Amniotic stem cell (primary cell): Measurements from ENCODE around the gene MATN4.

Experiments
- DNase-seq: peaks from one replicate; lab custom pipeline; 2025; lab: John Stamatoyannopoulos, UW

Gene MATN4

DNA sequence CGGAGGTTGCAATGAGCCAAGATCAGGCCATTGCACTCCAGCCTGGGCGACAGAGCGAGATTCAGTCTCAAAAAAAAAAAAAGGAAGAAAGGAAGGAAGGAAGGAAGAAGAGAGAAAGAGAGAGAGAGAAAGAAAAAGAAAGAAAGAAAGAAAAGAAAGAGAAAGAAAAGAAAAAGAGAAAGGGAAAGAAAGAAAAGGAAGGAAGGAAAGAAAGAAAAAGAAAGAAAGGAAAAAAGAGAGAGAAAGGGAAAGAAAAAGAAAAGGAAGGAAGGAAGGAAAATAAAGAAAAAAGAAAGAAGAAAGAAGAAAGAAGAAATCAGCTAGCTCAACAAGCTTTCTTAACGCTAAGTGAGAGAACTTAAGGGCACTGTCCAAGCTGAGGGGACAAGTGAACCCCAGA is 7.6 kb upstream of the MATN4 start:
- DNase-seq = no peak

DNA sequence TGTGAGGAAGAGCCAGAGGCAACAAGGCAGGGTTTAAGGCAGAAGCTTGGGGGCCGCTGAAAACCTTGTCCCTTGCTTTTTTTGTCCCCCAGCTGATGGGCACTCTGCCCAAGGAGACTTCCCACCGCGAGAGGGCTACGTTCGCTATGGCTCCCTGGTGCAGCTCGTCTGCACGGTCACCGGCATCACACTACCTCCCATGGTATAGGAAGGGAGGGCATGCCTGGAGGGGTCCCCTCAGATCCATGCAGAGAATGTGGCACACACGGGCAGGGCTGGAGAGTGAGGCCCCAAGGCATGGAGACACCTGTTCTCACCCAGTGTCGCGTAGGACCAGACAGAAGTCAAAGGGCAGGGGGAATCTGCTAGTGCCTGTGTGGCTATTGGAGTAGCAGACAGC is 5.8 kb upstream of the MATN4 start:
- no peak for DNase-seq

- DNase-seq = no peak
Observed at GRCh38 chr20:45313065-45313695, 5.1 kb upstream of the MATN4 start.

GRCh38 chr20:45312241-45312640 is 4.1 kb upstream of the MATN4 start:
- DNase-seq = no peak

- peak; percentile 42 for DNase-seq
Observed at GRCh38 chr20:45311589-45312211, 3.6 kb upstream of the MATN4 start.

- no peak for DNase-seq
Observed at GRCh38 chr20:45309075-45309474, 976 bp upstream of the MATN4 start.

DNA sequence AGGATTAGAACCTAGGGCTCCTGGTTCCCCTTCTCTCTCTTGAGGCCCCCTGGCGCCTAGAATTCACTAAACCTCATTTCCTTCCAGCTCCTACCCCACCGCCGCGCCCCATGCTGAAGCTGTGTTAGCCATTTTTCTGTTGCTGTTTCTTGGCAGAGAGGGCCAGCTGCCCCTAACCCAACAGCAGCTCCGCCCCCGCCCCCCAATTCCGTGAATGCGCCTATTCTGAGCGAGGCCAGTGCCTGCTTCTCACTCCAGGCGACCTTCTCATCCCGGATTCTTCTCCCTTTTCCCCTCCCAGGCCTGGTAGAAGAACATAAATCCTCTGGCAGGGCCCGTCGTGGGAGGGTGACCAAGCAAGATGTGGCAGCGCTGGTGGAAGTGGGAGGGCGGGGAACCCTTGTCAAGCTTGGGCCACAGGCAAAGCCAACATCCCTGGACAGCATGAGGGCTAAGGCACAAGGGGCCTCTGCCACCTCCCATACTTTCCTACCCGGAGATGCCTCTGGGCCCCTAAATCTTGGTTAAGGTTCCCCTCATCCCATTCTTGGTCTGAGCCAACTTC is 941 bp downstream of the MATN4 start:
- no peak for DNase-seq

GRCh38 chr20:45306431-45306982 is 1.6 kb downstream of the MATN4 start, which contains the start of gene RBPJL:
Gene RBPJL (plus strand): TSS chr20:45306840. CDS start chr20:45306923, 83 bp downstream.
- no peak for DNase-seq

- no peak for DNase-seq
Observed at GRCh38 chr20:45305262-45305661, 2.8 kb downstream of the MATN4 start.

GRCh38 chr20:45304464-45304999 is 3.6 kb downstream of the MATN4 start:
- DNase-seq = no peak

DNA sequence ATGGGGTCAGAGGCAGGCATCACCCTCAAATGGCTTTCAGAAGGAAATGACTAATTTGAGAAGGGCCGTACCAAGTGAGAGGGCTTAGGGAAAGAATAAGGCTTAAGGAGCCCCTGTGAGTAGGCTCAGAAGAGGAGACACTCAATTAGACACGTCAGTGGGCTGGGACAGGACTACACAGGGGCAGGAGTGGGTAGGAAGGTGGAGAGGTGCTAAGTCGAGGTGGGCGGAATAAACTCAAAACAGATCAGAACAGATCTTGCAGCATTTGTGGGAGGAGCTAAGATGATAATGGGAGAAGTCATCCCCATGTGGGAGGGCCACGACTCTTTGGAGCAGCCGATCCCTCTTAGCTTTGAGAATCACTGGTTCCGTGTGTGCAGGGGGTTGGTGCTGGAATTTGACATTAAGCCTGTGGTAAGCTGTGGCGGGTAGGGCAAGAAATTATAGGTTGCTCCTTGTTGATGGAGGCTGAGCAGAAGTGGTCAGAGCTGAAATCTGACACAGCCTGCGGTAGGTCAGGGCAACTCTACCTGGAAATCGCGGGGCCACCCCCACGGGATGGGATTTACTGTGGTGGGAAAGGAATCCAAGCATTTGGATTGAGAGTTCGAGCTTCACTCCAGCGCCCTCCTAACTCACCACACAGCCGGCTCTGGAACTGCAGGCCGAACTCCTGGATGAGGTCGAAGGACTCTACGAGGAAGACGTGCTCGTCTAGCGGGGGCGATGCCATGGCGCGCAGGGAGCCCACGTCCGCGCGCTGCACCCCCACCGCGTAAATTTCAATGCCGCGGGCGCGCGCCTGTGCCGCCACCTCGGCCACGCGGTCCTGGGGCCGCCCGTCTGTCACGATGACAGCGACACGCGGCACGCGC is 4.3 kb downstream of the MATN4 start:
- no peak for DNase-seq

DNA sequence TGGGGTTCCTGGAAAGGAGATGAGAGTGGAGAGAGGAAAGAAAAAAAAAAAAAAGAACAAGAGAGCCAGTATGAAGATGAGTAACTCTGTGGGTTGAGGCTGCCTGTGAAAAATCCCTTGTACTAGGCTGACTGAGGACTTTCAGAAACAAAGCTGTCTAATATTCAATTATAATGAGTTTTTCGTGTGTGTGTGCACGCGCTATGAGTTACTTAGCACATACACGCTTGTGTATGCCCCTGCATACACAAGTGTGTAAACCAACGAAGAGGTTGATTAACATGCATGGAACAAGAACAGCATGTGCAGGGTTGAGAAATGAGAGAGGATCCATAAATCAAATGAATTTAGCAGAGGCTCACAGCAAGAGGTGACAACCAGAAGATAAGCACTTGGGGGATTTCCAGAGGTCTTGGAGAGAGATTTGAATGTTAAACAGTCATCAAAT is 6.3 kb downstream of the MATN4 start:
- DNase-seq = no peak

DNA sequence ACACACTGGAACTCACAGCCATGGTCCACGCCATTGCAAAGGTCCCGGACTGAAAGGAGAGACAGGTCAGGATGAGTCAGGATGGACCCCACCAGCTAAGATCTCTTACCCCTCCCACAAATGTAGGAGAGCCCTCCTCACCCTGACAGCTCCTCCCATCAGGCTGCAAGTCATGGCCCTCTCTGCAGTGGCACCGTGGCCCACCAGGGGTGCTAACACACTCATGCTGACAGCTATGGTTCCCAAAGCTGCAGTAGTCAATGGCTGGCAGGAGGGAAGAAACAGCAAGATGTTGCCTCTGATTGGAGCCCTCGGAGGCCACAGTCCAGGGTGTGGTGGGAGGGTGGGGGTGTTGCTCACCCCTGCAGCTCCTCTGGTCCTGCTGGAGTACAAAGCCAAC is 7.1 kb downstream of the MATN4 start:
- DNase-seq = no peak

DNA sequence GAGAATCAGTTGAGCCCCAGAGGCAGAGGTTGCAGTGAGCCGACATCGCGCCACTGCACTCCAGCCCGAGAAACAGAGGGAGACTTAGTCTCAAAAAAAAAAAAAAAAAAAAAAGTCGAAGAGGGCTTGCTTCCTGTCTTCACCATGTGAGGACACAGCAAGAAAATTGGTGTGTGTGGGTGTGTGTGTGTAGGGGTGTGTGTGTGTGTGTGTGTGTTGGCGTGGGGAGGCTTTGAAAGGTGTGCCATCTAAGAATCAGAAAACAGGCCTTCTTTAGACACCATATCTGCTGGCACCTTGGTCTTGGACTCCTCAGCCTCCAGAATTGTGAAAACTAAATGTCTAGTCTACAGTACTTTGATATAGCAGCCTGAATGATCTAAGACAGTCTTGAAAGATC is 8.3 kb downstream of the MATN4 start:
- no peak for DNase-seq

GRCh38 chr20:45297786-45298497 is 10.2 kb downstream of the MATN4 start:
- no peak for DNase-seq

DNA sequence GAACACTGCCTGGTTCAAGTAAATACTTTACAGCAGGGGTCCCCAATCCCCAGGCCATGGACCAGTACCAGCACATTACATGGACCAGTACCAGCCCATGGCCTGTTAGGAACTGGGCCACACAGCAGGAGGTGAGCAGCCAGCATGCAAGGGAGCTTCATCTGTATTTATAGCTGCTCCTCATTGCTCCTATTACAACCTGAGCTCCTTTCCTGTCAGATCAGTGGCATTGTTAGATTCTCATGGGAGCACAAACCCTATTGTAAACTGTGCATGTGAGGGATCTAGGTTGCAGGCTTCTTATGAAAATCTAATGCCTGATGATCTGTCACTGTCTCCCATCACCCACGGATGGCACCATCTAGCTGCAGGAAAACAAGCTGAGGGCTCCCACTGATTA is 13.4 kb downstream of the MATN4 start:
- DNase-seq = no peak

DNA sequence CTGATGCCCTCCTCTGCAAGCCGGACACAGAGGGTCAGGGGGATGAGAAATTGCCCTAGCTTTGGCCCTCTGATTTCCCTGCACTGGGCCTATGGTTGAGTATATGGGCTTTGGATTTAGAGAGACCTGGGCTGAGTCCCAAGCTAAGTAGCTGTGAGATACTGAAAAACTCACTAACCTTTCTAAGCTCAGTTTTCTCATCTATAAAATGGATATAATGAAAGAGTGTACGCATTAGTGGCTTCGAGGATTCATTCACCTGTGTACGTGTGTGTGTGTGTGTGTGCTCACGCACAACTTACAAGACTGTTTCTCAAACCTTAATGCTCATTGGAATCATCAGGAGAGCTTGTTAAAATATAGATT is 14.1 kb downstream of the MATN4 start:
- no peak for DNase-seq

- peak; percentile 23 for DNase-seq
Observed at GRCh38 chr20:45293041-45294002, 14.8 kb downstream of the MATN4 start.

DNA sequence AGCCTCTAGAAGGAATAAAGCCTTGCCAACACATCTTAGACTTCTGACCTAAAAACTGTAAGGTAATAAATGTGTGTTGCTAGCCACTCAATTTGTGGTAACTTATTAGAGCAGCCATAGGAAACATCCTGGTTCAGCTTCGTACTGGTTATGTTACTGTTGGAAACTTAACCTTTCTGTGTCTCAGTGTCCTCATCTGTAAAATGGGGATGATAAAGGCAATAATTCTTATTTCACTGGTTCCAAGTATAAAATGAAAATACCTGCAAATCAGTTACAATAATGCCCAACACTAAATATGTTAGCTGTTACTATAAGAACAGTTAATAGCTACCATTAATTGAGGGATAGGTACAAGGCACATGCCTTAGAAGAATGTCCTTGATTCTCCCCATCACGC is 15.8 kb downstream of the MATN4 start:
- no peak for DNase-seq

DNA sequence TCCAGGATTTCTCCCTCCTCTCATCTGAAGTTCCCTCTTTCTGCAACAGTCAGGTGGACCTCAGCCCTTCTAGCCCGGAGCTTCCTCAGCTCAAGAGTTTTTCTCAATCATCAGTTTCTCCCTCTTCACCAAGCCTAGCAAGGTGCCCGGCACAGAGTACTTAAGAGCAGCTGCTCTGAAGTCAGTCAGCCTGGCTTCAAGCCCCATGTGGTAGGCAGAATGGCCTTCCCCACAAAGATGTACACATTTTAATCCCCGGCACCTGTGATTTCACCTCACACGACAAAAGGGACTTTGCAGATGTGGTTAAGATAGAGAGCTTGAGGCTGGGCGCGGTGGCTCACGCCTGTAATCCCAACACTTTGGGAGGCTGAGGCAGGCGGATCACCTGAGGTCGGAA is 16.6 kb downstream of the MATN4 start:
- DNase-seq = no peak
